ENCODE results near the gene URGCP.
"Not testable (repeated sequence)": the region's sequence is repeated elsewhere in the genome, so short reads cannot be mapped to it uniquely, and the experiment has no call there.

The URGCP gene

GRCh38 chr7:43849047-43849446, 57.3 kb downstream of the URGCP start:
- no peaks in the 10 kb centered on the region for H3K36me3 ChIP-seq (ENCODE audit: control insufficient read depth in 1 of 2, insufficient read depth in 2 of 2, low read length in 2 of 2)
- no peak overlapping the region for H3K4me3 ChIP-seq (ENCODE audit: low read depth in 1 of 2, low read length in 2 of 2)
- no peaks in the 10 kb centered on the region for H3K27me3 ChIP-seq (ENCODE audit: low read depth, low read length)
- H3K27ac ChIP-seq (ENCODE audit: low read length), result no peak overlapping the region
- no peaks in the 10 kb centered on the region for H3K9me3 ChIP-seq (ENCODE audit: control insufficient read depth in 1 of 2, low read length in 2 of 2)
- no peaks in the 10 kb centered on the region for H3K4me1 ChIP-seq (ENCODE audit: control insufficient read depth in 1 of 2, insufficient read depth in 2 of 2, low read length in 2 of 2)

- H3K27ac ChIP-seq (ENCODE audit: low read length), result no peak overlapping the region
- no peaks in the 10 kb centered on the region for H3K27me3 ChIP-seq (ENCODE audit: low read depth, low read length)
- no peaks in the 10 kb centered on the region for H3K9me3 ChIP-seq (ENCODE audit: control insufficient read depth in 1 of 2, low read length in 2 of 2)
- H3K36me3 ChIP-seq (ENCODE audit: control insufficient read depth in 1 of 2, insufficient read depth in 2 of 2, low read length in 2 of 2), result no peaks in the 10 kb centered on the region
- H3K4me3 ChIP-seq (ENCODE audit: low read depth in 1 of 2, low read length in 2 of 2), result no peak overlapping the region
- no peaks in the 10 kb centered on the region for H3K4me1 ChIP-seq (ENCODE audit: control insufficient read depth in 1 of 2, insufficient read depth in 2 of 2, low read length in 2 of 2)
Observed at GRCh38 chr7:43847496-43847895, 58.9 kb downstream of the URGCP start.

DNA sequence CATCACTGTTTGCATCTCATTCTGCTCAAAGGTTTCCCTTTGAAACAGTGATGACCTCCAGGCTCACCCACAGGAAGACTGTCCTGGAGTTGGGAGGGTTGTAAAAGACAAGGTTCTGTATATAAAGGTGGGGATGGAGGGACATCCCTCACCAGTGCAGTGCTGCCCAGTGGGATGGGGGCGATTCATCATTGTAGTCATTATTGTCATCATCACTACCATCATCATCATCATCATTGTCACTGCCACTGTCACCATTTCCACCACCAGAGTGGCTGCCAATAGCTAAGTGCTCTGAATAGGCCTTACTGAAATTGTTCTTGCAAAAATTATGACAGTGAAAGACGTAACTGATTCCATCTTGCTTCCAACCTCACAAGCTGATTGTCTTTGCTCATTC, 61.7 kb downstream of the URGCP start:
- Histone ChIP-seq H3K27me3 (ENCODE audit: low read depth, low read length) (no peaks in the 10 kb centered on the region), H3K4me1 (ENCODE audit: control insufficient read depth in 1 of 2, insufficient read depth in 2 of 2, low read length in 2 of 2) (no peaks in the 10 kb centered on the region), H3K9me3 (ENCODE audit: control insufficient read depth in 1 of 2, low read length in 2 of 2) (no peaks in the 10 kb centered on the region), H3K36me3 (ENCODE audit: control insufficient read depth in 1 of 2, insufficient read depth in 2 of 2, low read length in 2 of 2) (no peaks in the 10 kb centered on the region), H3K4me3 (ENCODE audit: low read depth in 1 of 2, low read length in 2 of 2) (no peak overlapping the region), H3K27ac (ENCODE audit: low read length) (no peak overlapping the region)

- no peaks in the 10 kb centered on the region for H3K27me3 ChIP-seq (ENCODE audit: low read depth, low read length)
- no peak overlapping the region for H3K4me3 ChIP-seq (ENCODE audit: low read depth in 1 of 2, low read length in 2 of 2)
- H3K4me1 ChIP-seq (ENCODE audit: control insufficient read depth in 1 of 2, insufficient read depth in 2 of 2, low read length in 2 of 2), result no peaks in the 10 kb centered on the region
- H3K9me3 ChIP-seq (ENCODE audit: control insufficient read depth in 1 of 2, low read length in 2 of 2), result no peaks in the 10 kb centered on the region
- H3K27ac ChIP-seq (ENCODE audit: low read length), result no peak overlapping the region
- no peaks in the 10 kb centered on the region for H3K36me3 ChIP-seq (ENCODE audit: control insufficient read depth in 1 of 2, insufficient read depth in 2 of 2, low read length in 2 of 2)
Observed at GRCh38 chr7:43844257-43844656, 62.1 kb downstream of the URGCP start.

GRCh38 chr7:43843296-43843695, 63.1 kb downstream of the URGCP start:
- no peaks in the 10 kb centered on the region for H3K27me3 ChIP-seq (ENCODE audit: low read depth, low read length)

GRCh38 chr7:43838201-43838658, 68.2 kb downstream of the URGCP start:
- no peaks in the 10 kb centered on the region for H3K4me1 ChIP-seq (ENCODE audit: control insufficient read depth in 1 of 2, insufficient read depth in 2 of 2, low read length in 2 of 2)
- H3K4me3 ChIP-seq (ENCODE audit: low read depth in 1 of 2, low read length in 2 of 2), result peak overlapping the region; percentile 23 to 35
- no peaks in the 10 kb centered on the region for H3K36me3 ChIP-seq (ENCODE audit: control insufficient read depth in 1 of 2, insufficient read depth in 2 of 2, low read length in 2 of 2)
- no peaks in the 10 kb centered on the region for H3K9me3 ChIP-seq (ENCODE audit: control insufficient read depth in 1 of 2, low read length in 2 of 2)
- H3K27me3 ChIP-seq (ENCODE audit: low read depth, low read length), result no peaks in the 10 kb centered on the region
- H3K27ac ChIP-seq (ENCODE audit: low read length), result no peak overlapping the region

More at GRCh38 chr7:43843296-43843695, 63.1 kb downstream of the URGCP start:
- Histone ChIP-seq H3K36me3 (ENCODE audit: control insufficient read depth in 1 of 2, insufficient read depth in 2 of 2, low read length in 2 of 2) (no peaks in the 10 kb centered on the region), H3K27ac (ENCODE audit: low read length) (no peak overlapping the region), H3K4me1 (ENCODE audit: control insufficient read depth in 1 of 2, insufficient read depth in 2 of 2, low read length in 2 of 2) (no peaks in the 10 kb centered on the region), H3K4me3 (ENCODE audit: low read depth in 1 of 2, low read length in 2 of 2) (no peak overlapping the region), H3K9me3 (ENCODE audit: control insufficient read depth in 1 of 2, low read length in 2 of 2) (no peaks in the 10 kb centered on the region)

- H3K36me3 ChIP-seq (ENCODE audit: control insufficient read depth in 1 of 2, insufficient read depth in 2 of 2, low read length in 2 of 2), result no peaks in the 10 kb centered on the region
- H3K9me3 ChIP-seq (ENCODE audit: control insufficient read depth in 1 of 2, low read length in 2 of 2), result no peaks in the 10 kb centered on the region
- H3K27me3 ChIP-seq (ENCODE audit: low read depth, low read length), result no peaks in the 10 kb centered on the region
- H3K27ac ChIP-seq (ENCODE audit: low read length), result no peak overlapping the region
- peak overlapping the region in 1 of 2 donors; percentile 15 for H3K4me3 ChIP-seq (ENCODE audit: low read depth in 1 of 2, low read length in 2 of 2)
- no peaks in the 10 kb centered on the region for H3K4me1 ChIP-seq (ENCODE audit: control insufficient read depth in 1 of 2, insufficient read depth in 2 of 2, low read length in 2 of 2)
Observed at GRCh38 chr7:43834463-43835251, 71.7 kb downstream of the URGCP start.

GRCh38 chr7:43830917-43831316, 75.5 kb downstream of the URGCP start:
- not testable (repeated sequence) for H3K9me3 ChIP-seq (ENCODE audit: control insufficient read depth in 1 of 2, low read length in 2 of 2); H3K4me3 ChIP-seq (ENCODE audit: low read depth in 1 of 2, low read length in 2 of 2); H3K27ac ChIP-seq (ENCODE audit: low read length); H3K36me3 ChIP-seq (ENCODE audit: control insufficient read depth in 1 of 2, insufficient read depth in 2 of 2, low read length in 2 of 2); H3K4me1 ChIP-seq (ENCODE audit: control insufficient read depth in 1 of 2, insufficient read depth in 2 of 2, low read length in 2 of 2); H3K27me3 ChIP-seq (ENCODE audit: low read depth, low read length)
